GM18505 (cell line): ENCODE data around the gene FKBP4.

ENCODE experiments used
- ATAC-seq: cut with Tn5 transposase; IDR thresholded peaks from one replicate; pipeline ENCODE4 v1.9.1; 2021; ENCODE audit not compliant: unreplicated experiment
- POLR2A ChIP-seq: IDR thresholded peaks from 4 replicates; pipeline ENCODE4 v1.6.1; 2011; ENCODE audit warnings: borderline replicate concordance; ENCODE audit not compliant: insufficient read depth, insufficient read length; ENCODE audit errors: extremely low read depth

The FKBP4 gene

GRCh38 chr12:2795291-2796186, 769 bp downstream of the FKBP4 start:
- TF ChIP-seq POLR2A = no peak

DNA sequence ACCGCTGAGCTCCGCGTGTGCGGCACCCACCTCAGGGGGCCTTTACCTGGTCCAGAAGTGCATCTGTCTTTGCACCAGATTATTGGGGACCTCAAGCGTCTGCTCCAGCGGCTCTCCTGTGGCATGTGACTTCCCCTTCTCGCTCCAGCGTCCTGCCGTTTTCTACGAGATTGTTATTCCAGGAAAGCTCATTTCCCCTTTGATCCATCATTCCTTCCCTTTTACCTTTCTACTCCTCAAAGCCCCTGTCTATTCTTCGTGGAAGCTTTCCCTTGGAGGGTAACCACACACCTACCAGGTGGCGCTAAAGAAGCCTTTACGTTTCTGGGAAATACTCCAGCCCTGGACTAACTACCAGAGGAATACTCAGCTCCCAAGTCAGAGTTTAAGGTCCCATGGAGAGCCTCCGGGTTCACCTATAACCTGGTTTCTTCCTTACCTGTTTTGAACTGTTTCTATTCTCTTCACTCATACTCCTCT, 1.5 kb downstream of the FKBP4 start:
- no peak for ATAC-seq
- TF ChIP-seq POLR2A = no peak

More at GRCh38 chr12:2795291-2796186, 769 bp downstream of the FKBP4 start:
- ATAC-seq = peak; percentile 70

DNA sequence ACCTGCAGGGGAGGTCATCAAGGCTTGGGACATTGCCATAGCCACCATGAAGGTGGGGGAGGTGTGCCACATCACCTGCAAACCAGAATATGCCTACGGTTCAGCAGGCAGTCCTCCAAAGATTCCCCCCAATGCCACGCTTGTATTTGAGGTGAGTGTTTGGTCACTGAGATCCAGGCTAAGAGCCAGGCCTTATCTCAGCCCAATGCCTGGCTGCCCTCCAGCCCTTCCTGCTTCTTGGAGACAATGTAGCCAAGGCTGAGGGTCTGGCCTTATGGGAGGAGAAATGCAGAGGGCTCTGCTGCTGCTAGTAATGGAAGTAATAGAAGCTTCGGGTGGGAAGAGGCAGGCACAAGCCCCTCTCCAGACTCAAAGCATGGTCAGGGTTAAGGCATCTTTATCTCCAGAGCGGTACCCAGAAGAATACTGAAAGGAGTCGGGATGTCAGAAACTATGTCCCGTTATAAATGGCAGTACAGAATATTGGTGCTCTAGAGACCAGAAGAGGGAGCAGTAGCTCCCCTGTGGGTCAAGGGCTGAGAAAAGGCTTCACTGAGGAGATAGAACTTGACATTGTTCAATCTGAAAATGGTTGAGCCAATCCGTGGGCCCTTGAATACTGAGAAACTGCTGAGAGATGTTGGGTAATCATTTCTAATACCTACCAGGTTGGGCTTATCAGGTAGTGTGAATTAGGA, 3.1 kb downstream of the FKBP4 start:
- ATAC-seq = no peak
- no peak for TF ChIP-seq POLR2A

GRCh38 chr12:2800046-2800570, 5.3 kb downstream of the FKBP4 start:
- ATAC-seq = no peak

GRCh38 chr12:2801044-2801783, 6.4 kb downstream of the FKBP4 start:
- no peak for TF ChIP-seq POLR2A

More at GRCh38 chr12:2800046-2800570, 5.3 kb downstream of the FKBP4 start:
- TF ChIP-seq POLR2A = no peak

DNA sequence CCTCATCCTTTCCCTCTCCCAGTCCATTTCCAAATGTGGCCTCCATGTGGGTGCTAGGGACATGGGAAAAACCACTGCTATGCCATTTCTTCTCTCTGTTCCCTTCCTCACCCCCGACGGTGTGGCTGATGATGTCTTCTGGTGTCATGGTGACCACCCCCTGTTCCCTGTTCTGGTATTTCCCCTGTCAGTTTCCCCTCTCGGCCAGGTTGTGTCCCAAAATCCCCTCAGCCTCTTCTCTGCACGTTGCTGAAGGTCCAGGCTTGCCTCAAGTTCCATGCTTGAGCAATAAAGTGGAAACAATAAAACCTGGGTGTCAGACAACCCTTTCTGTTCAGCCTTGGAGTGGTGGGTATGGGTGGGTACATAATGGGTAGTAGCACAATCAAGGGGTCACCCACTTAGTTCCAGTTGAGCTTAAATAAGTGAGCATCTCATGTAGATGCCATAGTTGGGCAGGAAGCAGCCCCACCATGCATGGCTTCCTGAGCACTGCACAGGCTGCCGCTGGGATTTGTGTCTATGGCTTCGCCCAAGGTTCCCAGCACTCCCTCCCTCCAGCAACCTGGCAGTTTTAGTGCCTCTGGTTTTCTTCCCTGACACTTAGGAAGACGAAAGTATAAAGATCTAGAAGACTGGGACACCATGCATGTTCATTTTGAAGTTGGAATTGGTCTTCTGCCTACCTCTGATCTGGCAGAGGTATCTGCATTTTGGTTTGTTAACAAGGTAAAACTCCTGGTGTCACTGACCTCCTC, 9.0 kb downstream of the FKBP4 start:
- no peak for TF ChIP-seq POLR2A
- no peak for ATAC-seq

More at GRCh38 chr12:2801044-2801783, 6.4 kb downstream of the FKBP4 start:
- ATAC-seq = no peak

- TF ChIP-seq POLR2A = no peak
Observed at GRCh38 chr12:2804393-2805142, 9.8 kb downstream of the FKBP4 start.

GRCh38 chr12:2805143-2805520, 10.4 kb downstream of the FKBP4 start:
- no peak for ATAC-seq

More at GRCh38 chr12:2804393-2805142, 9.8 kb downstream of the FKBP4 start:
- no peak for ATAC-seq

GRCh38 chr12:2806700-2807099, 11.9 kb downstream of the FKBP4 start:
- no peak for ATAC-seq
- no peak for TF ChIP-seq POLR2A

More at GRCh38 chr12:2805143-2805520, 10.4 kb downstream of the FKBP4 start:
- TF ChIP-seq POLR2A = no peak

GRCh38 chr12:2811801-2812200, 17.0 kb downstream of the FKBP4 start:
- no peak for TF ChIP-seq POLR2A
- ATAC-seq = no peak

DNA sequence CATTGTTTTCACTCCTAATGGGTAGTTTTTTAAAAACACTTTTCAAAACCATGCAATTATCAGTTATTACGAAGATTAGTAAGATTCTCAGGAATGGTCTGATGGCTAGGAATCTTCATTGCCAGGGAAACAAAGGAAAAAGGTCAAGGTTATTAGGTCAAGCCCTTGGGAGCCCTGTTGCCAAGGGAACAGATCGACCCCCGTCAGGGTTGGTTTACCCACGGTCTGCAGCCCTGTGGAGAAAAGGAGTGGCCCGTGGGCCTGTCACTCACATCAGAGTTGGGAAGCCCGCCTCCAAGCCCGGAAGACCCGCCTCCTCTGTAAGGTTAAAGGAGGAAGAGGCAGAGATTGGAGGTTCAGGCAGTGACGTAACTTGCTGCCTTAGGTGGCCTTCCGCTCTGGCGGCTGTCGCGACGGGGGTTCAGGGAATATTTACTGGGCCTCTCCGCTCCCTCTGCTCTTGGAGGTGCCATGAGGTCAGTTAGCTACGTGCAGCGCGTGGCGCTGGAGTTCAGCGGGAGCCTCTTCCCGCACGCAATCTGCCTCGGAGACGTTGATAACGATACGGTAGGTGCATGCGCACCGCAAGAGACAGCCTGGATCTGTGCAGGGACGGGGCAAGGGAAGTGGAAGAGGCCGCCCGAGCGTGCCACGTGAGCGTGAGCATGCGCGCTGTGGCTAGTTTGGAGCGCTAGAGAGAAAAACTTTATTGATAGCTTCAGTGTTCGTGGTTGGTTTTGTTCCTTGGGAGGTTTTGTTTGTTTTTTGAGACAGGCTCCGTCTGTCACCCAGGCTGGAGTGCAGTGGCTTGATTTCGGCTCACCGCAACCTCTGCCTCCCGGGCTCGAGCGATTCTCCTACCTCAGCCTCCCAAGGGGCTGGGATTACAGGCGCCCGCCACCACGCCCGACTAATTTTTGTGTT, 17.8 kb downstream of the FKBP4 start, which contains the start of gene ITFG2:
TSS of gene ITFG2 (plus strand) at position 379 of the 924 bp plus-strand sequence. CDS start at position 472, 93 bp downstream.
- ATAC-seq = peak; percentile 91
- TF ChIP-seq POLR2A = peak; percentile 99
